HCT116 (cell line): ENCODE measurements around the gene HEPACAM2.

ENCODE experiments used
- ELF1 ChIP-seq: IDR thresholded peaks from 2 replicates; pipeline ENCODE4 v1.6.1; 2012; ENCODE audit warnings: low read depth, borderline replicate concordance
- EZH2 ChIP-seq: fragments of 200-600 bp; sonication (generic); IDR thresholded peaks from 2 replicates; pipeline ENCODE4 v1.6.1; 2017; ENCODE audit warnings: antibody characterized with exemption, mixed run types
- MAX ChIP-seq: IDR thresholded peaks from 2 replicates; pipeline ENCODE4 v1.6.1; 2012
- POLR2A ChIP-seq: IDR thresholded peaks from 2 replicates; pipeline ENCODE4 v1.7.0; 2011; ENCODE audit warnings: borderline replicate concordance; ENCODE audit not compliant: insufficient read depth, insufficient read length; ENCODE audit errors: extremely low read depth
- POLR2AphosphoS5 ChIP-seq: IDR thresholded peaks from 2 replicates; pipeline ENCODE4 v1.6.1; 2011; ENCODE audit warnings: mild to moderate bottlenecking, low read depth, low read length, moderate library complexity
- SIN3A ChIP-seq: IDR thresholded peaks from 2 replicates; pipeline ENCODE4 v1.6.1; 2012; ENCODE audit warnings: low read depth
- YY1 ChIP-seq: IDR thresholded peaks from 2 replicates; pipeline ENCODE4 v1.6.1; 2011; ENCODE audit warnings: low read length, low read depth, moderate library complexity, mild to moderate bottlenecking; ENCODE audit not compliant: insufficient replicate concordance; ENCODE audit errors: extremely low read depth
- ZFX ChIP-seq: fragments of 450-650 bp; IDR thresholded peaks from 2 replicates; pipeline ENCODE4 v1.6.1; 2017
- ZNF274 ChIP-seq: fragments of 200-500 bp; sonication (Bioruptor generic); IDR thresholded peaks from 2 replicates; pipeline ENCODE4 v1.6.1; 2014; ENCODE audit warnings: mild to moderate bottlenecking, low read depth, low read length, inconsistent platforms
- TF ChIP-seq, protein P1 (sequence below), 3 experiments: fragments of 200-600 bp in 1 of 3; sonication (generic) in 1 of 3; IDR thresholded peaks in 2 of 3; conservative IDR thresholded peaks in 1 of 3; 2 replicates each; pipeline ENCODE4 v1.5.1; 2012 to 2017; ENCODE audit warnings: low read depth in 2 of 3, low read length in 2 of 3, antibody characterized with exemption in 1 of 3, borderline replicate concordance in 1 of 3, control low read depth in 1 of 3, mild to moderate bottlenecking in 1 of 3, mixed read lengths in 1 of 3, mixed run types in 1 of 3, moderate library complexity in 1 of 3; ENCODE audit not compliant: insufficient read depth in 1 of 3
- TF ChIP-seq, protein P2 (sequence below): IDR thresholded peaks from 2 replicates; pipeline ENCODE4 v1.6.1; 2011; ENCODE audit warnings: mild to moderate bottlenecking, low read length, moderate library complexity; ENCODE audit not compliant: insufficient replicate concordance; ENCODE audit errors: extremely low read depth

- TF ChIP-seq POLR2A, result no peak
- TF ChIP-seq EZH2, result no peak
- no peak for TF ChIP-seq ZFX
- TF ChIP-seq, protein P1, sequence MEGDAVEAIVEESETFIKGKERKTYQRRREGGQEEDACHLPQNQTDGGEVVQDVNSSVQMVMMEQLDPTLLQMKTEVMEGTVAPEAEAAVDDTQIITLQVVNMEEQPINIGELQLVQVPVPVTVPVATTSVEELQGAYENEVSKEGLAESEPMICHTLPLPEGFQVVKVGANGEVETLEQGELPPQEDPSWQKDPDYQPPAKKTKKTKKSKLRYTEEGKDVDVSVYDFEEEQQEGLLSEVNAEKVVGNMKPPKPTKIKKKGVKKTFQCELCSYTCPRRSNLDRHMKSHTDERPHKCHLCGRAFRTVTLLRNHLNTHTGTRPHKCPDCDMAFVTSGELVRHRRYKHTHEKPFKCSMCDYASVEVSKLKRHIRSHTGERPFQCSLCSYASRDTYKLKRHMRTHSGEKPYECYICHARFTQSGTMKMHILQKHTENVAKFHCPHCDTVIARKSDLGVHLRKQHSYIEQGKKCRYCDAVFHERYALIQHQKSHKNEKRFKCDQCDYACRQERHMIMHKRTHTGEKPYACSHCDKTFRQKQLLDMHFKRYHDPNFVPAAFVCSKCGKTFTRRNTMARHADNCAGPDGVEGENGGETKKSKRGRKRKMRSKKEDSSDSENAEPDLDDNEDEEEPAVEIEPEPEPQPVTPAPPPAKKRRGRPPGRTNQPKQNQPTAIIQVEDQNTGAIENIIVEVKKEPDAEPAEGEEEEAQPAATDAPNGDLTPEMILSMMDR (IDR thresholded peaks at IDR 0.05 in 2 of 3, conservative IDR thresholded peaks at IDR 0.05 in 1 of 3; ENCODE audit: borderline replicate concordance in 1 of 3, insufficient read depth in 1 of 3, low read depth in 2 of 3, low read length in 2 of 3), result no peak
- TF ChIP-seq YY1, result no peak
- TF ChIP-seq SIN3A, result no peak
- TF ChIP-seq MAX, result no peak
- TF ChIP-seq, protein P2, sequence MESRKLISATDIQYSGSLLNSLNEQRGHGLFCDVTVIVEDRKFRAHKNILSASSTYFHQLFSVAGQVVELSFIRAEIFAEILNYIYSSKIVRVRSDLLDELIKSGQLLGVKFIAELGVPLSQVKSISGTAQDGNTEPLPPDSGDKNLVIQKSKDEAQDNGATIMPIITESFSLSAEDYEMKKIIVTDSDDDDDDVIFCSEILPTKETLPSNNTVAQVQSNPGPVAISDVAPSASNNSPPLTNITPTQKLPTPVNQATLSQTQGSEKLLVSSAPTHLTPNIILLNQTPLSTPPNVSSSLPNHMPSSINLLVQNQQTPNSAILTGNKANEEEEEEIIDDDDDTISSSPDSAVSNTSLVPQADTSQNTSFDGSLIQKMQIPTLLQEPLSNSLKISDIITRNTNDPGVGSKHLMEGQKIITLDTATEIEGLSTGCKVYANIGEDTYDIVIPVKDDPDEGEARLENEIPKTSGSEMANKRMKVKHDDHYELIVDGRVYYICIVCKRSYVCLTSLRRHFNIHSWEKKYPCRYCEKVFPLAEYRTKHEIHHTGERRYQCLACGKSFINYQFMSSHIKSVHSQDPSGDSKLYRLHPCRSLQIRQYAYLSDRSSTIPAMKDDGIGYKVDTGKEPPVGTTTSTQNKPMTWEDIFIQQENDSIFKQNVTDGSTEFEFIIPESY, result no peak
- TF ChIP-seq POLR2AphosphoS5, result no peak
- no peak for TF ChIP-seq ZNF274
- no peak for TF ChIP-seq ELF1
These were observed 32.4 kb upstream of the HEPACAM2 start for GRCh38 chr7:93258661-93259060.
